GM21529 (cell line): ENCODE measurements around the gene ZDHHC4.

Experiments used
- ATAC-seq: cut with Tn5 transposase; IDR thresholded peaks from one replicate; pipeline ENCODE4 v1.9.1; 2021; ENCODE audit not compliant: unreplicated experiment

Gene ZDHHC4

GRCh38 chr7:6577369-6578113, at the start of gene ZDHHC4:
TSS of gene ZDHHC4 (plus strand) at chr7:6577454. CDS start at chr7:6580562, 3,108 bp downstream.
- peak; percentile 96 for ATAC-seq

- ATAC-seq: no peak
Measured at GRCh38 chr7:6528401-6529130, 48.7 kb upstream of the ZDHHC4 start.

GRCh38 chr7:6529643-6530042, 47.6 kb upstream of the ZDHHC4 start:
- no peak for ATAC-seq

GRCh38 chr7:6530626-6531491, 46.4 kb upstream of the ZDHHC4 start:
- ATAC-seq: peak; percentile 50

GRCh38 chr7:6531492-6532279, 45.6 kb upstream of the ZDHHC4 start:
- no peak for ATAC-seq

- ATAC-seq: no peak
Measured at GRCh38 chr7:6532516-6532915, 44.7 kb upstream of the ZDHHC4 start.

GRCh38 chr7:6533893-6534495, 43.3 kb upstream of the ZDHHC4 start:
- peak; percentile 43 for ATAC-seq

- no peak for ATAC-seq
Measured at GRCh38 chr7:6536262-6537260, 40.7 kb upstream of the ZDHHC4 start.

GRCh38 chr7:6542368-6542767, 34.9 kb upstream of the ZDHHC4 start:
- no peak for ATAC-seq

- ATAC-seq: peak; percentile 68
Measured at GRCh38 chr7:6545398-6546126, 31.7 kb upstream of the ZDHHC4 start.

- ATAC-seq: no peak
Measured at GRCh38 chr7:6546498-6547251, 30.6 kb upstream of the ZDHHC4 start.

GRCh38 chr7:6547400-6547799, 29.9 kb upstream of the ZDHHC4 start:
- ATAC-seq: no peak

- no peak for ATAC-seq
Measured at GRCh38 chr7:6551016-6551511, 26.2 kb upstream of the ZDHHC4 start, which contains the start of gene GRID2IP. TSS of gene GRID2IP (minus strand) at chr7:6551461. CDS start at chr7:6551436, 25 bp downstream.

- ATAC-seq: no peak
Measured at GRCh38 chr7:6553448-6554044, 23.7 kb upstream of the ZDHHC4 start.

GRCh38 chr7:6554848-6555247, 22.4 kb upstream of the ZDHHC4 start:
- no peak for ATAC-seq

GRCh38 chr7:6556196-6556595, 21.1 kb upstream of the ZDHHC4 start:
- ATAC-seq: no peak

GRCh38 chr7:6558837-6559236, 18.4 kb upstream of the ZDHHC4 start:
- no peak for ATAC-seq
